ENCODE data around the gene CPED1.

GRCh38 chr7:121080257-121080912 lies 91.9 kb downstream of the CPED1 start:
- TF ChIP-seq EZH2 (IDR thresholded peaks at IDR 0.05; ENCODE audit: low read depth, unreplicated experiment) (no peak), CTCF (conservative IDR thresholded peaks at IDR 0.05; ENCODE audit: low read depth in 2 of 2) (no peak), REST (IDR thresholded peaks at IDR 0.05; ENCODE audit: unreplicated experiment) (no peak)

Data from GM23338 (cell line).